Epithelial cell of esophagus (primary cell): ENCODE data around the gene GFRA1.

ENCODE experiments used
- DNase-seq: peaks from one replicate; pipeline ENCODE4 v3.0.0; 2010; ENCODE audit warnings: low read depth
- H3K4me3 ChIP-seq: 2 replicates; pipeline ENCODE4 v1.5.1; 2011; ENCODE audit warnings: mild to moderate bottlenecking, low read length, control low read depth
- CTCF ChIP-seq: IDR thresholded peaks from 2 replicates; pipeline ENCODE4 v1.5.1; 2011; ENCODE audit warnings: low read depth, mild to moderate bottlenecking, low read length, control low read depth, inconsistent platforms; ENCODE audit not compliant: insufficient read depth; ENCODE audit errors: missing control alignments

Gene GFRA1

GRCh38 chr10:116085323-116085722 is 187.7 kb downstream of the GFRA1 start:
- H3K4me3 ChIP-seq = no peak overlapping the region
- no peak for TF ChIP-seq CTCF

GRCh38 chr10:116084161-116084560 is 188.8 kb downstream of the GFRA1 start:
- H3K4me3 ChIP-seq = no peak overlapping the region
- DNase-seq = no peak
- TF ChIP-seq CTCF = no peak

More at GRCh38 chr10:116085323-116085722, 187.7 kb downstream of the GFRA1 start:
- DNase-seq = no peak

GRCh38 chr10:116083226-116083762 is 189.7 kb downstream of the GFRA1 start:
- DNase-seq = no peak
- TF ChIP-seq CTCF = no peak
- H3K4me3 ChIP-seq = no peak overlapping the region

GRCh38 chr10:116082762-116083161 is 190.2 kb downstream of the GFRA1 start:
- no peak for TF ChIP-seq CTCF
- no peak for DNase-seq
- H3K4me3 ChIP-seq = no peak overlapping the region

GRCh38 chr10:116082206-116082605 is 190.8 kb downstream of the GFRA1 start:
- no peak overlapping the region for H3K4me3 ChIP-seq
- no peak for DNase-seq
- TF ChIP-seq CTCF = no peak

GRCh38 chr10:116080553-116080952 is 192.5 kb downstream of the GFRA1 start:
- no peak for DNase-seq
- TF ChIP-seq CTCF = no peak
- H3K4me3 ChIP-seq = no peak overlapping the region

GRCh38 chr10:116079355-116079754 is 193.7 kb downstream of the GFRA1 start:
- H3K4me3 ChIP-seq = no peak overlapping the region
- TF ChIP-seq CTCF = no peak
- no peak for DNase-seq
